Right kidney (tissue), 1 donor: ENCODE results near the gene CDC37L1.

Experiments used
- DNase-seq: peaks from one replicate; pipeline ENCODE4 v3.0.0-alpha.2; 2016

The CDC37L1 gene

DNA sequence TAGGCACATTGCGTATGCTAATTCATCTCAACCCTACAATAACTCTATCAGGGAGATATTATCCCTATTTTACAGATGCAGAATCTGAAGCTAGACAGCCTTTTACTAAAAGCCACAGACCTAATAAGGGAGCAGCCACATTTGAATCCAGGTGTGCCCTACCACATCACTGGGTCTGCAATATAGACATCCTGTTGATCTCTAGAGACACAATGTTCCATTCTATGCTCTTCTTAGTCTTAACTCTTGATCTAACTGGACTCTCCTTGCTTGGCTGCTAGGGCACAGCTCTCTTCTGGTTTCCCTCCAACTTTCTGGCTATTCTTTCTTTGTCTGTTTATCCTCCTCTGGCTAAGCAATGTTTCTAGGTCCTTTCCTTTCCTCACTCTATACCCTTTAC lies 11.7 kb upstream of the CDC37L1 start:
- no peak for DNase-seq

DNA sequence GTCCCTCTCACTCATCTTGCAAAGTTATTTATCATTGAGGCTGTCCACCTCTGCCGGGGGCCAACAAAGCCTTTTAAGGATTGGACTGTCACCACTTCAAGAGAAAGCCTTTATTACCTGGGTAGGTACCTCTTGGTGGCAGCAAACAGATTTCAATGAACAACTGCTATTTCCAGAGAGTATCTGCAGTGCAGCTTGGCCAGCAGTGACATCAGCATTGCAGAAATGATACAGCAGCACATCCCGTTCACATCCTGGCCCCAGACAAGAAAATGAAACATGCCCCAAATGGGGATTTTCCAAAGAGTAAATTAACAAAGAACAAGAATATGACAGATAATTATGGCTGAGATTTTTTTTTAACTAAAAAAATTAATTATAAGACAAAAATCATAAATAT lies 10.8 kb upstream of the CDC37L1 start:
- DNase-seq, result no peak

DNA sequence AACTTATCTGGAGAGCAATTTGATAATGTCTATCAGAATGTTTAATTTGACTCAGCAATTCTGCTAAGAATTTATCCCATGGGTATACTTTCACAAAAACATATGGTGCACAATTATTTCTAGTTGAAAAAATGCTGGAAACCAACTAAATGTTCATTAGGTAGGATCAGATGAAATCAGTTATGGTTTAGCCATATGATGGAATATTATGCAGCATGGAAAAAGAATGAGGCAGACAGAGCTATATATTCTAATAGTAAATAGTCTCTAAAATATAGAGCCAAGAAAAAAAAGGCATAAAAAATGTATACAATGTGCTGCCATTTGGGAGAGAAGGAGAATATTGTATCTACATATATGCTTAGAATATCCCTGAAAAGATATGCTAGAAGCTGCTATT lies 9.5 kb upstream of the CDC37L1 start:
- no peak for DNase-seq

DNA sequence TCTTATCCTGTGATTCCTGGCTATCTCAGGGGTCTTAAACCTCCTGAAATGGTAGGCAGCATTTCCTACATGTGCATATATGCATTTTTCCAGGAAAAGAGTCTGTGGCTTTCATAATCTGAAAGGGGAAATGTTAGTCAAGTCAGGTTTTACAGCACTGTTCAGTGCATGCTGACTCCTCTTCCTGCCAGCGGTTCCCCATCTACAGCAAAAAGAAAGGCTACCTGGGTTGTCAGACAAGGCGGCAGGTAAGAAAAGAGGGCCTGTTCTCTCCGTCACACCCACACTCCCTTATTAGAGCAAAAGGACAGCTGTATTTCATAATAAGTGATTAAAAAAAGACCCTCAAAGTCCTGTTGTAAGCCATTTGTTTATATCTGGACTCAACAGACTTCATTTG lies 8.8 kb upstream of the CDC37L1 start:
- no peak for DNase-seq

DNA sequence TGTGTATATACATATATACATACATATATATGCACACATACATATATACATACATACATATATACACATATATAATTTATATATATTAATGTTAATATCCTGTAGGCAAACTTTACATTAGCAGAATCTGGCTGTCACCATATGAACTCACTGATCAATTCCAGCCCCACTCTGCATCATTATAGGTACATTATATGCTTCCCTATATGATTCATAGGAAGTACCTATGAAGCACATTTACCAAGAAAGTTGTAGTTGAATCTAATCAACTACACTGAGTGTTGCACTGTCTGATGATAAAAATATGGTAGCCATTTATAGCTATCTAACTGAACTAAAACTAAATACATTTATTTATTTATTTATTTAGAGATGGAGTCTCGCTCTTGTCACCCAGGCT lies 7.6 kb upstream of the CDC37L1 start:
- no peak for DNase-seq

GRCh38 chr9:4674783-4675182 lies 4.6 kb upstream of the CDC37L1 start:
- no peak for DNase-seq

- no peak for DNase-seq
Measured at GRCh38 chr9:4677392-4677791, 2.0 kb upstream of the CDC37L1 start.

DNA sequence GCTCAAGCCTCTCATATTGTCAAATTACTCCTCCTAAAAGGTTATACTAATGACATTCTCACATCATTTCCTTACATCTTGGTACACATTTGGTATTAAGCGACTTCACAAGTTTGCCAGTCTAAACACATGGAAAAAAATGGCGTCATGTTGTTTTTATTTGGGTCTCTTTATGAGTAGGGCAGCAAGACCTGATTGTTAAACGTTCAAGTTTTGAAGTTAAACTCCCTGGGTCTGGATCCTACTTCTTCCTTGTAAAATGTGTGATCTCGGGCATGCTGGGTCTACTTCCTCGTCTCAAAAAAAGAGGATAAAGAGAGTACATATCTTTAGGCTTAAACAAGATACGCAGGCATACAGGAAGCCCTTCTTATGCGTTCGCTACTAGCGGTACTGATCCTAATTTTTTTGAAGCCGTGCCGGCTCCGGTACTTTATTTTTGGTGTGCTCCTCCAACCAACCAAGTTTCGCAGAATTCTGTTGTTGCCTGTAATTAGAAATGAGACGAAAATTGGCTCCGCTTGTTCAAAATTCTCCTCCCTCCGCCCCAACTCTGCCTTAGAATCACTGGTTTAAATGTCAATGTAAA lies 596 bp upstream of the CDC37L1 start:
- peak; percentile 80 for DNase-seq

- no peak for DNase-seq
Measured at GRCh38 chr9:4680173-4680525, 780 bp downstream of the CDC37L1 start.

- no peak for DNase-seq
Measured at GRCh38 chr9:4680750-4681149, 1.4 kb downstream of the CDC37L1 start.

DNA sequence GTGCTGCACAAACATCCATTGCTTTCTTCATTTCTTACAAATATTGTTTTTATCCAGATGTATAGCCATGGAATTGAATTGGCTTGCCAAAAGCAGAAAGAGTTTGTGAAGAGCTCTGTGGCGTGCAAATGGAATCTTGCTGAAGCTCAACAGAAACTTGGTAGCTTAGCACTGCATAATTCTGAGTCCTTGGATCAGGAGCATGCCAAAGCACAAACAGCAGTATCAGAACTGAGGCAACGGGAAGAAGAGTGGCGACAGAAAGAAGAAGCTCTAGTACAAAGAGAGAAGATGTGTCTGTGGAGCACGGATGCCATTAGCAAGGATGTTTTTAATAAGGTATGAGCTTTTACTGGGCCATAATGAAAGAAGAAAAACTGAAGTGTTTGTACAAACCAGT lies 5.5 kb downstream of the CDC37L1 start:
- no peak for DNase-seq

DNA sequence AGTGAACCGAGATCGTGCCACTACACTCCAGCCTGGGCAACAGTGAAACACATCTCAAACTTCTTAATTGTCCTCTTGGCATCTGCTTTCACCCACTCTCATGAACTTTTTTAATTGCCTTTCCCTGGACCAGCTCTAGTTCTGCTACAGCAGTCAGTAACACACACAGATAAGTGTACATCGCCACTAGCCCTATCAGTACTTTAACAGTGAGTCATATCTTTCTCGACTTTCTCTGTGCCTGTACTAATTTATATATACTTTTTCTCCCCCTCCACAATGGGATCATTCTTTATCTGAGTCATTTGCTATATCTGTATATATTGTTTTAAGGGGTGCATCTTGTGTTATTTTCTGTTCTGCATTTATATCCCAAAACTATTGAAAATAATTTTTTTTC lies 6.7 kb downstream of the CDC37L1 start:
- DNase-seq, result no peak

GRCh38 chr9:4686584-4686983 lies 7.2 kb downstream of the CDC37L1 start:
- no peak for DNase-seq

GRCh38 chr9:4689021-4689420 lies 9.7 kb downstream of the CDC37L1 start:
- no peak for DNase-seq

GRCh38 chr9:4689687-4690104 lies 10.3 kb downstream of the CDC37L1 start:
- DNase-seq, result no peak

DNA sequence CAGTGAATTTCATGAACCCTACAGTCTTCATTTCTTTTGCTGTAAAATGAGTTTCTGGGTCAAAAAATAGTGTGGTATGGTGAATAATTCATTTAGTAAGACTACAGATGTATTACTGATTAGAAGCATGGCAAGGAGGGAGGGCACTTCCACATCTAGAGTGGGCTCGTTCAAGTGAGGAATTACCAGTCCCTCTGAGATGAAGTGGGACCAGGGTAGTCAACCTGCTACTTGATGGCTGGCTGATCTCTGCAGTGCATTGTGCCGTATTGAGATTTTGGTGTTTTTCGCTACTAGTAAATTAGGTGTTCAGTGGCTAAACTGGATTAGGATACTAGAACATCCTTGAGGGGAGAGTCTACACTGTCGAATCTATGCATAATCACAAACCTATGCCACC lies 10.8 kb downstream of the CDC37L1 start:
- no peak for DNase-seq

GRCh38 chr9:4691795-4692194 lies 12.4 kb downstream of the CDC37L1 start:
- DNase-seq, result no peak

DNA sequence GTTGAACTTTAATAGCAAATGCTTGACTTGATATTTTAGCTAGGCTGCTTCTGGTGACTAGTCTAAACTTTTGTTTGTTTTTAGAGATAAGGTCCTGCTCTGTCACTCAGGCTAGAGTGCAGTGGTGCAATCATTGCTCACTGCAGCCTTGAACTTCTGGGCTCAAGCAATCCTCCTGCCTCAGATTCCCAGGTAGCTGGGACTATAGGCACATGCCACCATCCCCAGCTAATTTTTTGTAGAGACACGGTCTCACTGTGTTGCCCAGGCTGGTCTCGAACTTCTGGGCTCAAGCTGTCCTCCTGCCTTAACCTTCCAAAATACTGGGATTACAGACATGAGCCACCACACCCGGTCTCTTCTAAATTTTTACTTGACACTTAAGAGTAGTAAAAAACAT lies 20.7 kb downstream of the CDC37L1 start:
- DNase-seq, result no peak

GRCh38 chr9:4700932-4701331 lies 21.6 kb downstream of the CDC37L1 start:
- DNase-seq, result no peak

DNA sequence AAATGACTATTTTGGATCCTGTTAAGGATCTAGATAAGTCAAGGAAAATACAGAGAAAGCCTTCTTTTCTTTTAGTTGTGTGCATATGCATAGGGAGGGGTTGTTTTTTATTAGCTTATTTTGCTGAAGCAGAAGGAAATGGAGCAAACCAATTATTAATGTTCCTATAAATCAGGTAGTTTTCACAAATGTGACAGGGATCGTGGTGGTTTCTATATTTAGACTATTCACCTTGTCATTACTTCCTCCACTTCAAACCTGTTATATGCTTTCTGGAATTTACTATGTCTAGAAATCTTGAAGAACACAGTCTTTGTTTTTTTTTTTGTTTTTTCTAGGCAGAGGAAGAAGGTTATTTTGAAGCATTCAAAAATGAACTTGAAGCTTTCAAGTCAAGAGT lies 22.2 kb downstream of the CDC37L1 start:
- no peak for DNase-seq

- no peak for DNase-seq
Measured at GRCh38 chr9:4704129-4704528, 24.8 kb downstream of the CDC37L1 start.

DNA sequence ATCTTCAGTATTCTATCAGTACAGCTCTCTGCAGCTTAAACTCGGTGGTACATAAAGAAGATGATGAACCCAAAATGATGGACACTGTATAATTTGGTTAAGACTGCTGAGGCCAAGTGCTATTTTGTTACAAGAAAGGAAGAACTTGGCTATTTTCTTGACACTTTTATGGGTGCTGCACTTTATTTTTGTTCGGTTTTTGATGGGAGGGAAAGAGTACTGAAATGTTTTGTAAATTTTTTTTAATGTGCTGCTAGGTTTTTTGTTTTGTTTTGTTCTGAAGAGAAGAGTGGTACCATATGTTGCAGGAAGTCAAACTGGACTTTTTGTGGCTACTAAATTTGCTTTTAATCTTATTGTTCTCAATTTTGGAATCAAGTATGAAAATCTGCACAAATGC lies 26.7 kb downstream of the CDC37L1 start:
- DNase-seq, result no peak

DNA sequence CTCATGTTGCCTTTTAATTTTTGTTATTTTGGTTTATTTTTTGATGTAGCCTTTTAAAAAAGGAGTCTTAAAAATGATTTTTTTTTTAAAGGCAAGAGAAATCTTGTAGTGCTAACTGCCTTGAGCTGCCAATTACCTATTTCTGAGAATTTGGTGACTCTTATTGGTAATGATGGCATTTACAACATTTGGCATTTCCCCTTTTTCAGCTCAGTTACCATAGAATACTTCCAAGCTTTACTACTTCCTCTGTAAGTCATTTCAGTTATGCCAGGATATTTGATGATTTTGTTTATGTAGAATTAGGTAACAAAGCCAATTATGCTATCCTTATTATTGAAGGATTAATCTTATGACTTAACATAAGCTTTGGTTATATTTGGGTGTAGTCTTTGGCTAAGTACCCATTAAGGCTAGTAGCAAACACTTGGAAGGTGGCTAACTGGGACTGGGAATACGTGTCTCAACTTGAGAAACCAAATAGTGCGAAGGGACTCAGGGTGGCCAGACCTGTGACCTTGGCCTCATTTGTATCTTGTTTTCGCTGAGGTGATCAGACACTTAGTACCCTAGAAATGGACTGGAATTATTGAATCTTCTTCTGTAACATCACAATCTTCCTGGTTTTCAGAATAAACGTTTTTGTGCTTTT lies 27.7 kb downstream of the CDC37L1 start:
- no peak for DNase-seq

- DNase-seq, result no peak
Measured at GRCh38 chr9:4709380-4709779, 30.0 kb downstream of the CDC37L1 start.

DNA sequence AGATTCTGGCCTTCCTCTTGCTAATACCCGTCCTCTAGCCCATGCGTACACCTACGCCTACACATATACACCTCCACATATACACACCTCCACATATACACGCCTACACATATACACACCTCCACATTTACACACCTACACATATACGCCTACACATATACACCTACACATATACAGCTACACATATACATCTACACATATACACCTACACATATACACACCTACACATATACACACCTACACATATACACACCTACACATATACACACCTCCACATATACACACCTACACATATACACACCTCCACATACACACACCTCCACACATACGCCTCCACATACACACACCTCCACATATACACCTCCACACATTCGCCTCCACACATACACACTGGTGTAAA lies 34.5 kb downstream of the CDC37L1 start:
- no peak for DNase-seq
